ENCODE results near the gene YOD1. TPM values are rescaled to one million over a fixed set of nuclear protein-coding genes. Genes with fewer than 3 reads are reported as not detected.

The YOD1 gene
- 24.8 TPM for total RNA-seq

GRCh38 chr1:207051191-207051943, at the start of gene YOD1:
Gene YOD1, minus strand, starts transcription at chr1:207051208. Its CDS starts 178 bp downstream, at chr1:207051030.

GRCh38 chr1:207088701-207089626, 38.0 kb upstream of the YOD1 start, which contains the start of gene C4BPB:
Gene C4BPB, plus strand, starts transcription at chr1:207088860. Its CDS starts 672 bp downstream, at chr1:207089532.

DNA sequence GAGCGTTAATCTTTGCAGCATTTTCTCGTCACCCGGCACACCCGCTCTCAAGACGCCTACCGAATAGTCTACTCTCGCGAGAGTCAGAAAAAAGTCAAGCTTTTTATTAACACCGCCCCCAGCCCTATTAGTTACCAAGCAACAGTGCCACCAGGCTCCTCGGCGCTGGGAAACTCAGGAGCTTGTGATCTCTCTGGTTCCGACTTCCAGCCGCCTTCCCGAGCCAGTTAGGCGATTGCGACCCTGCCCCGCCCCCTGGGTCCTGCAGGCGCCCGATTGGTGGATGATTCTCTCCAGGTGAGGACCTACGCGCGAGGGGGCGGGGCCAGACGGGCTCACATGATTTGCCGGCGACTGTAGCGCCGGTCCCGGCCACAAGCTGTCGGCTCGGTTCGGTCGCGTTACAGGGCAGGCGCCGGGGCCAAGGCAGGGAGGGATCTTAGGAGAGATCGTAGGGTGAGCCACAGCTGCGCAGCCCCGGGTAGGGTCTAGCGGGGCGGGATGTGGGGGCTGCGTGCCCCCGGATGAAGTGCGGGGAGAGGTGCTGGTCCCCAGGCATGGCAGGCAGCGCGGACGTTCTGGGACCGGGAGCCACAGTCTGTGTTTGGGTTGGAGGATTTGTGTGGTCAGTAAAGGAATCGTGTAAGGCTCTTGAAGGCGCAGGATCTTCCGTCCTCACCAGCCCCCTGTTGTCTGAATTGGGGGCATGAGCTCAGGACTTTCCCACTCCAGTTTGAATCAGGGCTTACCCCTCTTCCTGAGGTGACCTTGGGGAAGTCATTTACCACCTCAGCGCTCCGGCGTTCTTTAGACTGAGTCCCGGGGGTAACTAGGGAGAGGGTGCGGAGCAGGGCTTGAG, 2.1 kb upstream of the YOD1 start, which contains the start of gene PFKFB2:
Gene PFKFB2 (plus strand): TSS at position 365 of the 859 bp plus-strand sequence. CDS start 1,443 bp downstream, outside the sequence.

GRCh38 chr1:207032528-207033017, 18.4 kb downstream of the YOD1 start, which contains the start of gene C1orf116:
Gene C1orf116, minus strand, starts transcription at chr1:207032756. Its CDS starts 5,158 bp downstream, at chr1:207027598.

Other genes starting within 250 kb of the YOD1 start
- gene IL20, start 185.6 kb downstream of the YOD1 start, total RNA-seq, result not detected
- not detected for gene IL24, start 153.8 kb downstream of the YOD1 start, total RNA-seq
- gene FCMR, start 129.3 kb downstream of the YOD1 start, total RNA-seq, result 2.5 TPM
- gene PIGR, start 104.7 kb downstream of the YOD1 start, total RNA-seq, result 7.6 TPM
- 6.0 TPM for gene FCAMR, start 80.7 kb downstream of the YOD1 start, total RNA-seq
- gene C1orf116, start 18.5 kb downstream of the YOD1 start, total RNA-seq, result 13.3 TPM
- 17.5 TPM for gene PFKFB2, start 2.1 kb upstream of the YOD1 start, total RNA-seq
- 1.8 TPM for gene C4BPB, start 37.7 kb upstream of the YOD1 start, total RNA-seq
- gene C4BPA, start 53.0 kb upstream of the YOD1 start, total RNA-seq, result 0.76 TPM

Measured in metanephros (tissue), 1 donor.